Erythroblast (primary cell): ENCODE results near the gene HDAC5.
"Not testable (repeated sequence)": the region's sequence is repeated elsewhere in the genome, so short reads cannot be mapped to it uniquely, and the experiment has no call there.

Source experiments
- DNase-seq, 2 experiments: peaks; one replicate each; lab custom pipeline; 2025; lab: John Stamatoyannopoulos, UW
- GATA1 ChIP-seq: IDR thresholded peaks from 2 replicates; pipeline ENCODE4 v1.6.1; 2011; ENCODE audit warnings: low read depth, mild to moderate bottlenecking, control low read depth, low read length, moderate library complexity
- POLR2A ChIP-seq: IDR thresholded peaks from 2 replicates; pipeline ENCODE4 v1.6.1; 2011; ENCODE audit warnings: mild to moderate bottlenecking, low read length

Gene HDAC5

GRCh38 chr17:44043272-44043696, 80.2 kb downstream of the HDAC5 start:
- TF ChIP-seq POLR2A (no peak), GATA1 (no peak)
- no peak for DNase-seq

- no peak for DNase-seq
- TF ChIP-seq GATA1 (no peak), POLR2A (no peak)
Measured at GRCh38 chr17:44039829-44040635, 83.4 kb downstream of the HDAC5 start.

GRCh38 chr17:44038604-44039011, 84.8 kb downstream of the HDAC5 start:
- no peak for TF ChIP-seq POLR2A
- TF ChIP-seq GATA1, result no peak
- DNase-seq, result no peak

- TF ChIP-seq POLR2A (no peak), GATA1 (no peak)
- no peak for DNase-seq
Measured at GRCh38 chr17:44037471-44037870, 86.0 kb downstream of the HDAC5 start.

GRCh38 chr17:44034688-44035087, 88.8 kb downstream of the HDAC5 start:
- DNase-seq, result not testable (repeated sequence)

- no peak for DNase-seq
- no peak for TF ChIP-seq GATA1
- no peak for TF ChIP-seq POLR2A
Measured at GRCh38 chr17:44033861-44034408, 89.5 kb downstream of the HDAC5 start.

GRCh38 chr17:44030482-44030881, 93.0 kb downstream of the HDAC5 start:
- no peak for DNase-seq
- TF ChIP-seq POLR2A (no peak), GATA1 (no peak)

- TF ChIP-seq GATA1, result no peak
- TF ChIP-seq POLR2A, result no peak
- DNase-seq, result no peak
Measured at GRCh38 chr17:44029736-44030135, 93.7 kb downstream of the HDAC5 start.
